GM18870 (cell line): ENCODE results near the gene LHPP.
"Not testable (repeated sequence)": the region's sequence is repeated elsewhere in the genome, so short reads cannot be mapped to it uniquely, and the experiment has no call there.

Experiments
- ATAC-seq: cut with Tn5 transposase; IDR thresholded peaks from one replicate; pipeline ENCODE4 v1.9.1; 2021; ENCODE audit warnings: moderate library complexity; ENCODE audit not compliant: unreplicated experiment

The LHPP gene

GRCh38 chr10:124534826-124535601 is 73.4 kb downstream of the LHPP start:
- ATAC-seq, result no peak

- no peak for ATAC-seq
Observed at GRCh38 chr10:124535731-124536495, 74.3 kb downstream of the LHPP start.

GRCh38 chr10:124536496-124537050 is 75.0 kb downstream of the LHPP start:
- no peak for ATAC-seq

- ATAC-seq, result no peak
Observed at GRCh38 chr10:124537166-124537725, 75.6 kb downstream of the LHPP start.

GRCh38 chr10:124537891-124538290 is 76.3 kb downstream of the LHPP start:
- no peak for ATAC-seq

GRCh38 chr10:124538706-124539105 is 77.1 kb downstream of the LHPP start:
- no peak for ATAC-seq

GRCh38 chr10:124539935-124540641 is 78.5 kb downstream of the LHPP start:
- no peak for ATAC-seq

- ATAC-seq, result no peak
Observed at GRCh38 chr10:124541076-124541903, 79.7 kb downstream of the LHPP start.

- no peak for ATAC-seq
Observed at GRCh38 chr10:124542336-124542735, 80.7 kb downstream of the LHPP start.

GRCh38 chr10:124543146-124543545 is 81.5 kb downstream of the LHPP start:
- ATAC-seq, result no peak

GRCh38 chr10:124543971-124544370 is 82.3 kb downstream of the LHPP start:
- ATAC-seq, result no peak

GRCh38 chr10:124544711-124545110 is 83.1 kb downstream of the LHPP start:
- no peak for ATAC-seq

GRCh38 chr10:124545351-124546054 is 83.9 kb downstream of the LHPP start:
- ATAC-seq, result no peak

- ATAC-seq, result no peak
Observed at GRCh38 chr10:124546055-124546369, 84.4 kb downstream of the LHPP start.

- no peak for ATAC-seq
Observed at GRCh38 chr10:124546957-124547646, 85.5 kb downstream of the LHPP start.

- ATAC-seq, result no peak
Observed at GRCh38 chr10:124547647-124548168, 86.1 kb downstream of the LHPP start.

- ATAC-seq, result not testable (repeated sequence)
Observed at GRCh38 chr10:124549171-124549570, 87.5 kb downstream of the LHPP start.

- ATAC-seq, result no peak
Observed at GRCh38 chr10:124550293-124551034, 88.8 kb downstream of the LHPP start.
